Calu3 (cell line): ENCODE results near the gene UPK3BL1. TPM values are rescaled to one million over a fixed set of nuclear protein-coding genes. Genes with fewer than 3 reads are reported as not detected.
"Not testable (repeated sequence)": the region's sequence is repeated elsewhere in the genome, so short reads cannot be mapped to it uniquely, and the experiment has no call there.

Source experiments
- BruUV-seq: library from RNA; stranded (reverse); fragments of 400-500 nt; replicated peaks from 2 replicates; lab custom pipeline; 2021; lab: Mats Ljungman, UMichigan
- CTCF ChIA-PET: fragments of 300-600 bp; sonication (Branson Sonifier 250); formaldehyde crosslinking; loops from one replicate; lab custom pipeline; 2022; ENCODE audit warnings: antibody characterized with exemption; lab: Charles Lee
- DNase-seq: peaks from one replicate; pipeline ENCODE4 v3.0.0; 2022
- H3K27ac Mint-ChIP-seq: one replicate; pipeline ENCODE4 v1.8.0; 2022; ENCODE audit warnings: mixed read lengths; ENCODE audit not compliant: unreplicated experiment
- H3K27me3 Mint-ChIP-seq: one replicate; pipeline ENCODE4 v1.8.0; 2022; ENCODE audit warnings: mixed read lengths; ENCODE audit not compliant: unreplicated experiment
- H3K36me3 Mint-ChIP-seq: one replicate; pipeline ENCODE4 v1.8.0; 2022; ENCODE audit warnings: mild to moderate bottlenecking, moderate library complexity, mixed read lengths; ENCODE audit not compliant: insufficient read depth, unreplicated experiment
- H3K4me1 Mint-ChIP-seq: one replicate; pipeline ENCODE4 v1.8.0; 2022; ENCODE audit warnings: mild to moderate bottlenecking, low read depth, mixed read lengths; ENCODE audit not compliant: unreplicated experiment
- H3K4me3 Mint-ChIP-seq: one replicate; pipeline ENCODE4 v1.8.0; 2022; ENCODE audit warnings: mild to moderate bottlenecking, low read depth, moderate library complexity, mixed read lengths; ENCODE audit not compliant: unreplicated experiment
- H3K9me3 Mint-ChIP-seq: one replicate; pipeline ENCODE4 v1.8.0; 2022; ENCODE audit warnings: low read depth, mixed read lengths; ENCODE audit not compliant: unreplicated experiment
- intact Hi-C: fragments of 100-400 bp; cut with micrococcal nuclease; formaldehyde crosslinking; loops from one replicate; pipeline ENCODE4 v1.10.0; 2022; ENCODE audit not compliant: unreplicated experiment
- total RNA-seq: library from RNA; stranded (reverse); gene quantifications from 2 replicates; pipeline ENCODE4 v1.2.3, GENCODE V29; 2022

The UPK3BL1 gene
- total RNA-seq, 1 experiment from 2014 or later, result 22.5 TPM

DNA sequence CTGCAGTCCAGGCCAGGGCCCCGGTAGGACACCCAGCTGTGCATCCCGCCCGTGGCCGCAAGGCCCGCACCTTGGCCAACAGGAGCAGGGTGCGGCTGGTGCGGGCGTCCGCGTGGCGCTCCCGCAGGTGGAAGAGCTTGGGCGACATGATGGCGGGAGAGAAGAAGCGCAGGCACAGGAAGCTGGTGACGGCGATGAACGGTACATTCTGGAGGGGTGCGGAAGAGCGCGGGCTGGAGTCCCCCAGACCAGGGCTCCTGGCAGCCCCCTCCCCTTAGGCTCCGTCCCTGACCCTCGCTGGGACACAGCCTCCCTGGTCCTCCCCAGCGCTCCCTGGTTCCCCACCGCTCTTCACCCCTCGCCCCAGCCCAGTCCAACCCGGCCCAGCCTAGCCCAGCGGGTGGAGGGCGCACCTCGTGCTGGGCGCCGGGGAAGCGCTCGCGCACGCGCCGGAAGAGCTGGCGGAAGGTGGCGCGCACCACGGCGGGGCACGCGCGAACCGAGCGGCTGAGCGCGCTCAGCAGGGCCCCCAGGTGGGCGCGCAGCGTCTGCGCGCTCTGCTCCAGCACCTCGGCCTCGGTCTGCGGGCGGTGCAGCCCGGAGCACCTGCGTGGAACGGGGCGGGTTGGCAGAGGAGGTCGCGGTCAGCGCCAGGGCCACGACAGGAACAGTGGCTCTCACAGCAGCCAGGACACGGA is 48.8 kb downstream of the UPK3BL1 start:
- H3K4me3 Mint-ChIP-seq, H3K4me1 Mint-ChIP-seq, H3K27me3 Mint-ChIP-seq, CTCF ChIA-PET, H3K36me3 Mint-ChIP-seq, H3K27ac Mint-ChIP-seq, intact Hi-C loops, DNase-seq, BruUV-seq, H3K9me3 Mint-ChIP-seq: not testable (repeated sequence)

DNA sequence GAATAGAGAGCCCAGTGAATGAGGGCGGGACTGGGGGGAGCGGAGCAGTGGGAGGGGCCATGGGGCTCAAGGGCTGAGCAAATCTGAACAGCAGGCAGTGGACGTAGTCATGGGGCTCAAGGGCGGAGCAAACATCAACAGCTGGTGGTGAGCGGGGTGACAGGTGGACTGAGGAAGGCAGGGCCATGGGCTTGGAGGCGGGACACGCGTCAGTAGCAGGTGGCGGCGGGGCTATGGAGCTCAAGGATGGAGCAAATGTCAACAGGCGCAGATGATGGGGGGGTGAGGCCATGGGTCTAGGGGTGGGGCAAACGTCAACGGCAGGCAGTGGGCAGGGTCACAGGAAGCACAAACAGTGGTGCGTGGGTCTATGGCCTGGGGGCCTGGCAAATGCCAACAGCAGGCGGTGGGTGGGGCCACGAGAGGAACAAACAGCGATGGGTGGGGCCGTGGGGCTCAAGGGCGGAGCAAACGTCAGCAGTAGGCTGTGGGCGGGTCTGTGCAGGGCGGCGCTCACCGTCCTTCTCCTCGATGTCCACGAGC is 50.0 kb downstream of the UPK3BL1 start:
- H3K27ac Mint-ChIP-seq, DNase-seq, H3K4me3 Mint-ChIP-seq, intact Hi-C loops, H3K9me3 Mint-ChIP-seq, BruUV-seq, H3K4me1 Mint-ChIP-seq, H3K27me3 Mint-ChIP-seq, CTCF ChIA-PET, H3K36me3 Mint-ChIP-seq: not testable (repeated sequence)

DNA sequence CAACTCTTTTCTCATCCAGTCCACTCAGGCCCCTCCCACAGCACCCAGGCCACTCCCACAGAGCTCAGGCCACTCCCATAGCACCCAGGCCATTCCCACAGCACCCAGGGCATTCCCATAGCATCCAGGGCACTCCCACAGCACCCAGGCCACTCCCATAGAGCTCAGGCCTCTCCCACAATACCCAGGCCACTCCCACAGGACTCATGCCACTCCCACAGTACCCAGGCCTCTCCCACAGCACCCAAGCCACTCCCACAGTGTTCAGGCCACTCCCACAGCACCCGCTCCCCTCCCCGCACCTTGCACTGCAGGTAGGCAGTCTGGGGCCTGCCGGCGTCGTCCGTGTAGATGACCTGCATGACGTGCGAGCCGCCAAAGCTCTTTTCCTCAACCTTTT is 52.7 kb downstream of the UPK3BL1 start:
- H3K4me1 Mint-ChIP-seq, H3K36me3 Mint-ChIP-seq, BruUV-seq, H3K4me3 Mint-ChIP-seq, H3K27me3 Mint-ChIP-seq, DNase-seq, intact Hi-C loops, CTCF ChIA-PET, H3K27ac Mint-ChIP-seq, H3K9me3 Mint-ChIP-seq: not testable (repeated sequence)

Other genes with a start within 250 kb of the UPK3BL1 start
- 19.4 and 20.2 TPM in 2 replicates for gene PRKRIP1, start 246.4 kb downstream of the UPK3BL1 start, total RNA-seq
- 11.3 and 11.4 TPM in 2 replicates for gene ORAI2, start 209.2 kb downstream of the UPK3BL1 start, total RNA-seq
- gene ALKBH4, start 177.9 kb downstream of the UPK3BL1 start, total RNA-seq, result 5.4 and 6.5 TPM in 2 replicates
- 17.6 and 18.0 TPM in 2 replicates for gene LRWD1, start 177.8 kb downstream of the UPK3BL1 start, total RNA-seq
- 29.4 and 30.6 TPM in 2 replicates for gene POLR2J, start 163.9 kb downstream of the UPK3BL1 start, total RNA-seq
- 0.69 and 0.76 TPM in 2 replicates for gene RASA4B, start 125.0 kb downstream of the UPK3BL1 start, total RNA-seq
- 17.4 and 18.3 TPM in 2 replicates for gene UPK3BL2, start 99.1 kb downstream of the UPK3BL1 start, total RNA-seq
- not detected in 2 replicates for gene SPDYE2, start 91.6 kb downstream of the UPK3BL1 start, total RNA-seq
- 48.3 and 56.6 TPM in 2 replicates for gene POLR2J3, start 70.2 kb downstream of the UPK3BL1 start, total RNA-seq
- gene RASA4, start 26.0 kb downstream of the UPK3BL1 start, total RNA-seq, result 8.6 and 10.7 TPM in 2 replicates
- gene SPDYE2B, start 7.5 kb upstream of the UPK3BL1 start, total RNA-seq, result not detected in 2 replicates
- gene POLR2J2, start 28.9 kb upstream of the UPK3BL1 start, total RNA-seq, result 13.9 and 16.6 TPM in 2 replicates
- 9.1 and 9.9 TPM in 2 replicates for gene FAM185A, start 106.2 kb upstream of the UPK3BL1 start, total RNA-seq